DLD1 (cell line): ENCODE measurements around the gene MC1R.

Source experiments
- in situ Hi-C: cut with HindIII; loops from 2 replicates; pipeline ENCODE4 v1.10.0; 2017; ENCODE audit warnings: low sequenced_read_pairs

The MC1R gene

DNA sequence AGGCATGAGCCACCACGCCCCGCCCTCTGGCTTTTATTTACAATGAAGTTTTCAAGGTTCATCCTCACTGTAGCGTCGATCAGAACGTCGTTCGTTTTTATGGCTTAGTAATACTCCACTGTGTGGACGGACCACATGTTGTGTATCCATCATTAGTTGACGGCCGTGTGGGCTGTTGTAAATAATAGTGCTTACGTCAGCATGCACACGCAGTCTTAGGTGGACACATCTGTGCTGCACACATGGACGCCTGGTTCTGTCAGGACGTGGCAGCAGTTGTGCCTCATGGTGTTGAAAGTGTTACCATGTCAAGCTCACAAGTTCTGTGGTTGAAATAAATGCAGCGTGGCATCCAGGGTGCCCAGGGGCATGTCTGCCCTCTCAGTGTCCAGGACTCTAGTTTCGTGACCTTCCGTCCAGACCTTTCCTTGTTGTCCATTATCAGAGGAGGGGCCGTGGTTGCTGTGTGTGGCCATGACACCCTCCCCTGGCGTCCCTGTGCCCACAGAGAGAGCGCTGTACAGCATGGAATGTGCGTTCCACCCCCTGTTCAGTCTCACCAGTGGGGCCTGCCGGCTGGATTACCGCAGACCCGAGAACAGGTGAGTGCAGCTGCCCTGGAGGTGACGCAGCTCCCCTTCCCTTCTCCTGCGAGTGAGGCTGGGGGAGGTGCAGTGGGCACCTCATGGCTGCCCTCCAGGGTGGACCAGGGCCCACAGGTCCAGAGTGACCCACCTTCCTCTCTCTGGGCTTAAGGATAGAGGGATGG lies 23.0 kb upstream of the MC1R start:
- in situ Hi-C loops = no loop called here

DNA sequence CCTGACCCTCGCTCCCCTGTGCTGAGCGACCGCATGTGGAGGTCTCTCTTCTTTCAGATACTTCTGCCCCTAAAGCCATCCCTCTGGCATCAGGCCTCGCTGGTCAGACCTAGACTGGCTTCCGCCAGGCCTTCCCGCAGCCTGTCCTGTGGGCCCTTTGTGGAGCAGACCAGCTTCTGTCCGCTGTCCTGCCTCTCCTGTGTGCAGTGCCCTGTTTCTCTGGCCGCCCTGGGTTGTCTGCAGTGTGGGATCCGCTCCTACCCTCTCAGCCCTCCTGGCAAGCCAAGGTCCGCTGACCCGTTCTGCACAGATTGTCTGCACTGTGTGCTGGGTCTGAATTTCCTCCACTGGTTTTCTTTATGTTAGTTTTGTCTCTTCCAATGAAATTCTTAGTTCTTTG lies 21.5 kb upstream of the MC1R start:
- in situ Hi-C loops = no loop called here

DNA sequence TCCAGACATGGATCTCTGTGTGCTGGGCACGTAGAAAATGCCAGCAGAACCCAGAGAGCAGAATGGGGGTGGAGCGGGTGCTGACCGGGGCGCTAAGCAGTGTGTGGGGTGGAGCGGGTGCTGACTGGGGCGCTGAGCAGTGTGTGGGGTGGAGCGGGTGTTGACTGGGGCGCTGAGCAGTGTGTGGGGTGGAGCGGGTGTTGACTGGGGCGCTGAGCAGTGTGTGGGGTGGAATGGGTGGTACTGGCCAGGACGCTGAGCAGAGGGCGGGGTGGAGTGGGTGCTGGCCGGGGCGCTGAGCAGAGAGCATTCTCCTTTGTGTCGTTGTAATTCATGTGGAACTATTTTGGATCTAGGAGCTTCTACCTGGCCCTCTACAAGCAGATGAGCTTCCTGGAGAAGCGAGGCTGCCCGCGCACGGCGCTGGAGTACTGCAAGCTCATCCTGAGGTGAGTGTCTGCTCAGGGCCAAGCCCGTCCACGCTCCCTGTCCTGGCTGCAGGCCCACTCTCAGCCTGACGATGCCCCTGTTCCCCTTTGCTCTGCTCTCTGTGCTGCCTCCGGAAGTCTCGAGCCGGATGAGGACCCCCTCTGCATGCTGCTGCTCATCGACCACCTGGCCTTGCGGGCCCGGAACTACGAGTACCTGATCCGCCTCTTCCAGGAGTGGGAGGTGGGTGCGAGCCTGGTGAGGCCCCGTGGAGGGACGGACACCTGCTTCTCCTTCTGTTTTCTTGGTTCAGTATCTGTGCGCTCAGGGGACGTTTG lies 20.3 kb upstream of the MC1R start:
- in situ Hi-C loops = no loop called here

DNA sequence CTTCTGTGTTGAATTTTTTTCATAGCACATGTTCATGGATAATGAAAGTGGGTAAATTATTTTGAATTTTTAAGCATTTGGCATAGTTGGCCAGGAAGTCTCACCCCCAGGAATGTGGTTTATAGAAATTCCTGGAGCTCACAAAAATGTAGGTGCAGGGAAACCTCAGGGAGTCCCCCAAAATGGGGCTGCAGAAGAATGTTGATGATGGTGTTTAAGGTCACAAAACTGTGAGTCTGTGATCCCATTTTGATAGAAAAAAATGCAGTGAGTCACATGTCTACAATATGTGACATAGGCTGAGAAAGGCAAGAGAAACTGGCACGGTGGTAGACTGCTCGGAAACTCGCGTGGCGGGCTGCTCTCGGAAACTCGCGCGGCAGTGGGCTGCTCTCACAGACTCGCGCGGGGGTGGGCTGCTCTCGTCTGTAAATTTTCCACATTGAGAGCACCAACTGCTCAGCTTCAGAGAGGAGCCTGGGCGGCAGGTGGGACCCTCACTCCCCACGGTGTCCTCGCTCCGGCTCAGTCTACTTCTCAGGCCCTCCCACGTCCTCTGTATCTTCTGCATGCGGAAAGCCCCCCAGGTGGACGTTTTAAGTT lies 18.7 kb upstream of the MC1R start:
- in situ Hi-C loops = no loop called here

DNA sequence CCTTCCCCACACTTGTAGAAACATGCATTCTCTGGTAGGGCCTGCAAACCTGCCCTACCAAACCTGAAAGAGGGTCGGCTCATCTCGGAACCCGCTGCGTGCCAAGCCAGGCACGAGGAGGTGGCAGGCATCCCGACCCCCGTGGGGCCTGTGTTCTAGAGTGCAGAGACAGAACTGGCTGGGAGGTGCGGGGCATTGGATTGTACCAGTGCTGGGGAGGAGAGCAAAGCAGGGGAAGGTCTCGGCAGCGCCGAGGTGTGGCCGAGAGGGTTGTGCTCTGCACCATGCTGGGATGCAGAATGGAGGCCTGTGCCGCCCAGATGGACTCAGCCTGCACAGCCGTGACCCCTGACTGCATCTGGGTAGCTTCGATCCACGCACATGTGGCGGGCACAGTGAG lies 17.8 kb upstream of the MC1R start:
- in situ Hi-C loops = no loop called here

DNA sequence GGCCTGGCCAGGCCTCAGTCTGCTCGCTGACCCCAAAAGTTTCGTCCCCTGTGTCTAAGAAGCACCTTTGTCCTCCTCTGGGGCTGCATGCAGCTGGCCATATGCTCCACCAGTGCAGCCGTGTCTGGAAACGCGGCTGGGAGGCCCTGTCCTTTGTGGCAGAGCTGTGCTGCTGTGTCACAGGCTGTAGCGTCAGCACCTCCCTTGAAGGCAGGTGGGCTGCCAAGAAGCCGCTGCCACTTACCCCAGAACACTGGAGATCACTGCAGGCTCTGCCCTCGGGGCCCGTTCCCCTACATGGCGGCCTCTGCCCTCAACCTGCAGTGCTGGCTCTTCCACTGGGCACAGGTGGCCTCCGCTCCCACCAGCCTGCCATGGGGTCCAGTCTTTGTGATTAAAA lies 15.7 kb upstream of the MC1R start:
- in situ Hi-C loops = no loop called here

DNA sequence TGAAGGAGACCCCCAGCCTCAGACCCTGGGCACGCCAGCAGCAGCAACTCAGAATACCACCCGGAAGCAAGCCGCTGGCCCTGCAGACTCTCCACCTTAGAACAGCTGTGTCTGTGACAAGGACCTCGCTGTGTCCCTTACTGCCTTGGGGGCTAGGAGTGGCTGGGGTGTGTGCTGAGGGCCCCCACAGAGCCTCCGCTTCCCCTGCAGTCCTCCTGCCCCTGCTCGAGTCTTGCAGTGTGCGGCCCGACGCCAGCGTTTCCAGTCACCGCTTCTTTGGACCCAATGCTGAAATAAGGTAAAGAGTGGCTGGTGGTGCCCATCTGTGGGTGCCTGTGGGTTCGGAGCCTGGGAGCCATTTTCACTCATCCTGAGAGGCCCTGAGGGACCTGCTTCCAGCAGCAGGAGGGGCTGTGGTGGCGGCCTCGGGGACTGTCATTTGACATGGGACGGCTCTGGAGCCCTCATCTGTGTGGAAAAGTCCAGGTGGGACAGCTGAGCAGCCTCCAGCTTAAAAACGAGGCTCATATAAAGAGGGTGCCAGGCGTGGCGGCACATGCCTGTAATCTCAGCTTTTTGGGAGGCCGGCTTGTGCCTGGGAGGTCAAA lies 14.7 kb upstream of the MC1R start:
- in situ Hi-C loops = no loop called here

DNA sequence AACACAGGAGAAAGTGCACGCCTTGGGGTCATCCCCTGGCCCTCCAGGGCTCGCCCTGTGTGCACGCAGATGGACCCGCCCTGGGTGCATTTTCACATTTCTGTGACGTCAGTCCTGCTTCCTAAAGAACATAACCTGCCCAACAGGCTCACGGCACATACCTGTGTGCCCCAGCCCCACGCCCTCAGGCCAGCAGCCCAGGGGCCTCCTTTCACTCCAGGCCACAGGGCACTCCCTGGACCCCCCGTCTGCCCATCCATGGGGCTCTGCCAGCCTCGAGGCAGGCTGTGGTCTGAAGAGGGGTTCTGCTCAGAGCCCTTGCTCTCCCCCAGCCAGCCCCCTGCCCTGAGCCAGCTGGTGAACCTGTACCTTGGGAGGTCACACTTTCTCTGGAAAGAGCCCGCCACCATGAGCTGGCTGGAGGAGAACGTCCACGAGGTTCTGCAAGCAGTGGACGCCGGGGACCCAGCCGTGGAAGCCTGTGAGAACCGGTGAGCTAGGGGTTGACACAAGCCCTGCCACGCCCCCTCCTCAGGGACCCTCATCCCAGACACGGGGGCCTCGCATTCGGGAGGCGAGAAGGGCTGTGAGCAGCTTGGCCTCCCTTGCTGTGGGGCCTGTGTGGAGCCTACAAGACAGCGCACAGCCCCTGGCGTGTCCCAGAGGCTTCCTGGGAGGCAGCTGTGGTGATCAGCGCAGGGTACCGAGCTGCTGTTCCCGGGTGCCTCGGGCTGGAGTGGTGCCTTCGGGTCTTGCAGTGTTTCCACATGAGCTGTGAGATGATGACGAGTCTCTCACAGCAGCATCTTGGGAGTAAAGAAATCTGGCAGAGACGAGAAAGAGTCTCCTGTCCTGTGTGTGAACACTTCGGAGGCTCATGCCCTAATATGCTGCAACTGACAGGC lies 13.8 kb upstream of the MC1R start:
- in situ Hi-C loops = no loop called here

DNA sequence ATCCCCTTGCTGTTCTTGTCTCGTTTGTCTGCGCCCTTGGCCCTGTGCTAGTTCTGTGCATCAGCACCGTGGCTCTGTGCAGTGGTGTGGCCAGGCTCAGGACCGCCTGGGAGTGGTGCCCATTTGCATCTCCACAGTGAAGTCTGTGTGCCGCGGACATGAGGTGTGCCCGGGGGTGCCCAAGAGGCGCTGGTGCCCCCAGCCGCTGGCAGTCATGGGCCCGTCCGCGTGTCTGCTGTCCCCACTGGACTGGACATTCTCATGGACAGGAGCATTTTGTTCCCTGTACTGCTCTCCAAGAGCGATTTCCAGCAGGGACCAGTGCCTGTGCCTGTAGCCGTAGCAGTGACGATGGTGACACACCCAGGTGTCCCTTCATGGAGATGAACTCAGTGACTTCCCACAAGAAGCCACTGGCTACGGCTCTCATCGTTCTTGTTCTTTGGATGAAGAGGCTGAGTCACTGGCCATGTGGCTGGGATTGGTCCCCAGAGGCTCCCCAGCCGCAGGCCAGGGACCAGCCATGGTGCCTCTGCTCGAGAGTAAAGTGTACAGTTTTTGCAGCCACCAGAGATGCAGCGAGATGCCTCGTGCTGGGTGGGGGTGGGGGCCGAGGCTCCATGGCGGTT lies 13.0 kb upstream of the MC1R start:
- in situ Hi-C loops = no loop called here

DNA sequence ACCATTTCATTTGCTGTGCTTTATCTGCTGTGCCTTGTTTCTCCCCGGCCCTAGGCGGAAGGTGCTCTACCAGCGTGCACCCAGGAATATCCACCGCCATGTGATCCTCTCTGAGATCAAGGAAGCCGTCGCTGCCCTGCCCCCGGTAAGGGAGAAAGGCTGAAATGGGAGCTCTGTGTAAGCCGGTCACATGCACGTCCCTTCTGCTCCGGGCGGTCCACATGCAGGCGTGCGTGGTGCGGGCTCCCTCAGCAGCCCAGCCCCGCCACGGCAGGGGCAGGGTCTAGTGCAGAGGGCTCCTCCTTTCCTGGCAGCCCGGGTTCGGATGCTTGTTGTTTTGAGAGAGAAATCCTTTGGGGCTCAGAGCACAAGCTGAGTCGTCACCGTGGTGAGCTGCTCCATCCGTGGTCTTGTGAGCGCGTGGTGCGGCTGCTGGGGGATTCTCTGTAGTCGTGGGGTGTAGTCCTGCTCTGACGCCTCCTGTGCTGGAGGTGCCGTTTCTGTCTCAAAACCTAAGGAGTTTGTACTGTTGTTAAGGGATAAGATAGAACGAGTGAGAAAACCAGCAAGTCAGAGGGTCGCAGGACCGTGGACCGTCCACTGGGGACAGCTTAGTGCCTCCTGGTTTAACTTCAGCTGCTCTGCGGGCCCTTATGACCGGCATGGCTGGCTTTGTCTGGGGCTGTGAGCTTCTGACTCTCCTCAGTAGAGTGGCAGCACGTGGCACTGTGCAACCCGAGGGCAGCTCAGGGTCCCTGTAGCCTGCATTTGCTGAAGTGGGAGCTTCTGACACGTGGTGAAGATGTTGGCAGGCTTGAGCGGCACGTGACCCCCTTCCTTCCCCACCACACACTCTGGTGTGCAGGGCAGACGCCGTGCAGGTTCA lies 12.3 kb upstream of the MC1R start:
- in situ Hi-C loops = no loop called here

DNA sequence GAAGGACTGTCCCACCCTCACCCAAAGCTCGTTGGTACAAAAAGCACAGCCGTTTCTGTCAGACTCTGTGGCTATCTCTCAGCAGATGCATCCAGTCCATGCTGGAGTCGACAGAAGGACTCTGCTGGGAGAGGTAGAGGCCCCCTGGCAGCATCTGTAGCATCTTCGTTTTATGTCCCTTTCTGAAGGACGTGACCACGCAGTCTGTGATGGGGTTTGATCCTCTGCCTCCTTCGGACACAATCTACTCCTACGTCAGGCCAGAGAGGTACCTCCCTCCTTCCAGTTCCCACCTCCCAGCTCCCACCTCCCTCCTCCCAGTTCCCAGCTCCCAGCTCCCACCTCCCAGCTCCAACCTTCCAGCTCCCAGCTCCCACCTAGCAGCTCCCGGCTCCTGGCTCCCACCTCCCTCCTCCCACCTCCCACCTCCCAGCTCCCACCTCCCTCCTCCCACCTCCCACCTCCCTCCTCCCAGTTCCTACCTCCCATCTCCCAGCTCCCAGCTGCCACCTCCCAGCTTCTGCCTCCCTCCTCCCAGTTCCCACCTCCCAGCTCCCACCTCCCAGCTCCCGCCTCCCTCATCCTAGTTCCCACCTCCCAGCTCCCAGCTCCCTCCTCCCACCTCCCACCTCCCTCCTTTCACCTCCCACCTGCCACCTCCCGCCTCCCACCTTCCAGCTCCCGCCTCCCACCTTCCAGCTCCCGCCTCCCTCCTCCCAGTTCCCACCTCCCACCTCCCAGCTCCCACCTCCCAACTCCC lies 11.4 kb upstream of the MC1R start:
- in situ Hi-C loops = no loop called here

DNA sequence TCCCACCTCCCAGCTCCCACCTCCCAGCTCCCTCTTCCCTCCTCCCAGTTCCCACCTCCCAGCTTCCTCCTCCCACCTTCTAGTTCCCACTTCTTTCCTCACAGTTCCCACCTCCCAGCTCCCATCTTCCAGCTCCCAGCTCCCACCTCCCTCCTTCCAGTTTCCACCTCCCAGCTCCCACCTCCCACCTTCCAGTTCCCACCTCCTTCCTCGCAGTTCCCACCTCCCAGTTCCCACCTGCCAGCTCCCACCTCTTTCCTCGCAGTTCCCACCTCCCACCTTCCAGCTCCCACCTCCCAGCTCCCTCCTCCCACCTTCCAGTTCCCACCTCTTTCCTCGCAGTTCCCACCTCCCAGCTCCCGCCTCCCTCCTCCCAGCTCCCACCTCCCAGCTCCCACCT lies 10.4 kb upstream of the MC1R start:
- in situ Hi-C loops = no loop called here

DNA sequence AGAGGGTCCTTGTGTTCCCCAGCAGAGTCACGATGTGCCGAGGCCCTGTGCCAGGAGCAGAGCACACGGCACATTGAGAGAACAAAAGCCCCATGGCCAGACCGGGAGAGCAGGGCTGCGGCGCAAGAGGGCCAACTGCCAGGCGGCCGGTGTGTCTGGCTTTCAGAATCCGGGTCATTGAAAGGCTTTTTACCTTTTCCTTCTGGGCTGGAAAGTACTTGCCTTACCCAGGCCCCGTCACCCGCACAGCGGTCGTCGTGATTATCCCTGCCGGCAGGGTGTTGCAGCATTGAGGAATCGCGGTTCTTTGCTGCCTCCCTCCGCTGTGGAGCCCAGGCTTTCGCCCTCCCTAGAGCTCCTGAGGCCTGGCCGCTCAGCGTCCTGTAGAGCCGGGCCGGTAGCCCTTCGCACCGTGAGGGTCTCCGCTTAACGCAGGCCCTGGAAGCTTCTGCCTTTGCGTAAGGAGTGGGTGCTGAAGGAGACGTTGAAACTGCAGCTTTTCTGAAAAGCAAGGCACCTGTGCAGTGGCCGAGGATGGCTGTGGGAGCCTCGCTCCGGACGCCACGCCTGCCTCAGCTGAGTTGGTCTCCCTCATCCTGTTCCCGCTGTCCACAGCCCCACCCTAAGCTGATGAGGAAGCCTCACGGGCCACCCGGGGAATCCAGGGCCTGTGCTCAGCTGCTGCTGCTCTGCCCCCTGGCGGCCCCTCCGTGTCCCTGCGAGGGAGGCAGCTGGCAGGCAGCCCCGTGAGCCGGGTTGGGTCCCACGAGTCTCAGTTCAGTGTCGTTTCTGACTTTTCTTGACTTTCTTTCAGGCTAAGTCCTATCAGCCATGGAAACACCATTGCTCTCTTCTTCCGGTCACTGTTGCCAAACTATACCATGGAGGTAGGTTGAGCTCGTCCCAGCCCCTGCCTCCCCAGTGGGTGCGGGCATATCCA lies 8.6 kb upstream of the MC1R start:
- in situ Hi-C loops = no loop called here

DNA sequence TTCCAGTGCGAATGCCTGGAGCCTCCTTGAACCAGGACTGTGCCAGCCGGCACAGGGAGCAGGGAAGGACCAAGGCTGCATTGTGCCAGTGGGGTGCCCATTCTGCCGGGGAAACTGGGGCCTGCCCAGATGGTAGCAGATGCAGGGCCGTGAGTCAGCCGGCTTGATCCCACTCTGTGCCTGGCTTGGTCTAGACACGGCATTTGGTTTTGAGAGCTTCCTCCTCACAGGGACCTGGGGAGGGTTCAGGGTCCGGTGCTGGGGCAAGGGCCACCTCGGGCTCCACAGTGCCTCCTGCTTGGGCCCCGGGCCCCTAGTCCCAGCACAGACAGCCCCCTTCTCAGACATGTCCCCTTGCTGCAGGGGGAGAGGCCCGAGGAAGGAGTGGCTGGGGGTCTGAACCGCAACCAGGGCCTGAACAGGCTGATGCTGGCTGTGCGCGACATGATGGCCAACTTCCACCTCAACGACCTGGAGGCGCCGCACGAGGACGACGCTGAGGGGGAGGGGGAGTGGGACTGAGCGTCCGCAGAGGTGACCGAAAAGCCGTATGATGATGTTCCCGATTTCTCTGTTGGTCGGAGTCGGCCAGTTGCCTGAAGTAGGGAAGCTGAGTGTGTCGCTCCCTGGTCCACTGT lies 7.8 kb upstream of the MC1R start:
- in situ Hi-C loops = no loop called here

DNA sequence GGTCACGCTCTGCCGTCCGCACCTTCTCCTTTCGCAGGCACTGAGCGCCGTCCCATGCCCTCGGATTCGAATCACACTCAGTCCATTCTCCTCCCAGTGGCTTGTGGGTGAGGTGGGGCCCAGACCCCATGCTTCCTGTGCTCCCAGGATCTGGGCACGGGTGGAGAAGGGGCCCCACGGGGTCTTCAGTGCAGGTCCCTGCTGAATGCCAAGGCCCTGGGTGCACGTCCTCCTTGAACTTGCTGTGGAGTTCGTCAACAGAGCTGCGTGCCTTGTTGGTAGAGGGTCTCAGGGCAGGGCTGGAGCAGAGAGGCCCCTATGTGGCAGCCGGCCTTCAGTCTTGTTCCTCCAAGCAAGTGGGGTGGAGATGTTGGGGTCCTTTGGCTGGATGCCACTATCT lies 7.3 kb upstream of the MC1R start:
- in situ Hi-C loops = no loop called here

DNA sequence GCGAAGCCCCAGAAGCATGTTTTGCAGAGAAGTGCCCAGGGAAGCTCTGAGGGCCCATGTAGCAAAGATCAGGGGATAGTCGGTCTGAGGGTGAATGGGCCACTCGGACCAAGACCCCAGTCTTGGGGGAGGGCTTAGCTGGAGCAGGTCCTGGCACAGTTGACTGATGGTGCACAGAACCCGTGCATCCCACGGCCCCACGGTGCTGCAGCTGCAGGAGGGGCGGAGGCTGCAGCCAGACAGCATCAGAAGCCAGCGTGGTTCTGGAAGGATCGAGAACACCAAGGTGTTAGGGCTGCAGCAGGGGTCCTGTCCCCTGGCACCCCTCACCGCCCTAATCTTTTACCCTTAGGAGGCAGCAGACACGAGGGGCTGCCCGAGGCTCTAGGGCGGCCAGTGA lies 6.5 kb upstream of the MC1R start:
- in situ Hi-C loops = no loop called here

DNA sequence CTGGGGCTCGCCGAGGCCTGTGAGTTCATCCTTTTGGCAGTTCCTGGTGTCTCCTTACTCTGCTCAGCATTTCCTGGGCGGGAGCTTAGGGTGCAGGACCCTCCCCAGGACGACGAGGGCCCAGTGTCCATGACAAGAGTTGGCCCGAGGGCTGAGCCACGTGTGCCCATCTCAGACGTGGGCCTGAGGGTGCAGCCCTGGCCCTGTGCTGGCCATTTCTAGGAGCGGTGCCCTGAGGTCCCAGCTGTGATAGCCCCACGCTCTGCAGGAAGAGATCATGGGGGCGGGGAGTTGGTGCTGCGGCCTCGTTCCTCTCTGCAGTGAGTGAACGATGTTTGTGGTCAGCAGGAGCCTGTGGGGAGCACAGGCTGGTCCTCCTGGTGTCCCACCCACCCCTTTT lies 6.0 kb upstream of the MC1R start:
- in situ Hi-C loops = no loop called here
